GM23338 (cell line): ENCODE results near the gene ETFA. TPM values are rescaled to one million over a fixed set of nuclear protein-coding genes. Genes with fewer than 3 reads are reported as not detected.

Experiments used
- polyA plus RNA-seq: library from polyadenylated mRNA; unstranded; fragments of >200 nt; fragmentation: Nextera tagmentation; extraction: Ambion mirVana; gene quantifications from 2 replicates; pipeline ENCODE4 v1.2.1, GENCODE V29; 2016
- total RNA-seq: library from RNA; depleted of rRNA; stranded (reverse); fragments of >200 nt; shearing (Covaris generic); gene quantifications from 2 replicates; pipeline ENCODE4 v1.2.3, GENCODE V29; 2014; rRNA removed

Gene ETFA
- total and polyA plus RNA-seq, 2 experiments from 2014 or later: 52.9 to 69.1 TPM

Other genes with a start within 250 kb of the ETFA start
- gene ISL2, start 25.3 kb upstream of the ETFA start, total RNA-seq: 2.2 and 2.7 TPM in 2 replicates
- 0.65 and 1.0 TPM in 2 replicates for gene ISL2, start 25.3 kb upstream of the ETFA start, polyA plus RNA-seq